H1 (cell line): Measurements from ENCODE around the gene MOCS3. TPM values are rescaled to one million over a fixed set of nuclear protein-coding genes. Genes with fewer than 3 reads are reported as not detected.

Source experiments
- BACH1 ChIP-seq: IDR thresholded peaks from 2 replicates; pipeline ENCODE4 v1.6.1; 2012; ENCODE audit warnings: low read length, improper control_type of control experiment
- JUN ChIP-seq: IDR thresholded peaks from 2 replicates; pipeline ENCODE4 v1.6.1; 2011; ENCODE audit warnings: low read depth, mild to moderate bottlenecking, improper control_type of control experiment, low read length
- RXRA ChIP-seq: IDR thresholded peaks from 2 replicates; pipeline ENCODE4 v1.6.1; 2011; ENCODE audit warnings: low read depth, mild to moderate bottlenecking, low read length, moderate library complexity; ENCODE audit not compliant: insufficient read depth
- polyA plus RNA-seq, 7 experiments: library from polyadenylated mRNA; depleted of rRNA in 3 of 7; stranded (reverse) in 5 of 7; unstranded in 2 of 7; fragments of >200 nt in 5 of 7; fragments of 200-250 nt in 2 of 7; gene quantifications; 1 replicate in 5 of 7; 2 replicates in 1 of 7; 4 replicates in 1 of 7; pipeline versions ENCODE4 v1.2.1 to v1.2.3, GENCODE V29; 2011 to 2013; ENCODE audit warnings: missing spikeins in 2 of 7, mixed read lengths in 2 of 7
- total RNA-seq: library from RNA; stranded (reverse); fragmentation: NEBNext Ultra II Directional; extraction: Animal tissue kit (Norgen Biotek cat#: 25700); gene quantifications from 2 replicates; pipeline ENCODE4 v1.2.1, GENCODE V29; 2021

The MOCS3 gene
- total and polyA plus RNA-seq, 2 of the 8 experiments (the other 6 are each of a cell fraction or from before 2014, with no cell fraction given): 6.2 to 6.3 TPM

GRCh38 chr20:50996901-50997865, 38.6 kb downstream of the MOCS3 start (continued):
- no peak for TF ChIP-seq BACH1
- TF ChIP-seq RXRA: no peak
- no peak for TF ChIP-seq JUN
